HT1080 (cell line): ENCODE measurements around the gene SMARCE1. TPM values are rescaled to one million over a fixed set of nuclear protein-coding genes. Genes with fewer than 3 reads are reported as not detected.

Experiments
- DNase-seq: peaks from one replicate; pipeline ENCODE4 v3.0.0-alpha.2; 2015; ENCODE audit warnings: low read depth
- total RNA-seq: library from RNA; depleted of rRNA; stranded (reverse); fragments of >200 nt; shearing (Covaris generic); gene quantifications from 2 replicates; pipeline ENCODE4 v1.2.3, GENCODE V29; 2014

Gene SMARCE1
- total RNA-seq, 1 experiment from 2014 or later = 83.4 TPM

DNA sequence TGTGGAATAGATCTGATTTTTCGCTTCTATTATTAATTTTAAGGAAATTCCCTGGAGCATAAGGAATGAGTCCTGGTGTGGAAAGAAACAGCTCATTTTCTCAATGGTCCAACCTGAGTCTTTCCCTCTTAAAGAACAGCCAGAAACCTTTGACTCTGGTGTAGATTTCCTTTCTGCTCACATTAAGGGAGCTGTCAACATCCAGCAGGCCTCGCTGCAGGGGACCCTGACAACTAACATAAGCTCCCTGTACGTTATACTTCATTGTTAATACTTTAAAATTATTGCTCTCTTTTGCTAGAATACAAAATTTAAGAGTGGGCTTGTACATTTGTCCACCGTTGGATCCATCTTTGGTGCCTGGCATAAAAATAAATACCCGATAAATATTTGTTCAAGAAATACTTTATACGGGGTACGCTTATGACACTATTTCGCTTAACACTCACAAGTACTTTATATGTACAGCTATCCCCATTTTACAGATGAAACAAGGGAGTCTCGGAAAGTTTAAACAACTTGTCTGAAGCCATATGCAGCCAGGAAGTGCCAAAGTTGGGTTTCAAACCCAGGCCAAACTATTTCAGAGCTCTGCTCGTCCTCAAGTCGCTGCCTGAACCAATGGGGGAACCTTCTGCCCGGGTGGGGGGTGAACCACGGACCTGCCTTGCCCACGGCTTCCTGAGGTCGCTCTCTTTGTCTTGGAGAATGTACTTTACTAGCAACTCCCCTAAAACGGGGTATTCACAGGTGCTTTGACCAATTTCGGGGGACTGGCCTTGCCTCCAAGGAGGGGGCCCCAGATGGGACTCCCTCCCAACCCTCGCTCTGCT lies 611 bp downstream of the SMARCE1 start:
- peak; percentile 54 for DNase-seq

DNA sequence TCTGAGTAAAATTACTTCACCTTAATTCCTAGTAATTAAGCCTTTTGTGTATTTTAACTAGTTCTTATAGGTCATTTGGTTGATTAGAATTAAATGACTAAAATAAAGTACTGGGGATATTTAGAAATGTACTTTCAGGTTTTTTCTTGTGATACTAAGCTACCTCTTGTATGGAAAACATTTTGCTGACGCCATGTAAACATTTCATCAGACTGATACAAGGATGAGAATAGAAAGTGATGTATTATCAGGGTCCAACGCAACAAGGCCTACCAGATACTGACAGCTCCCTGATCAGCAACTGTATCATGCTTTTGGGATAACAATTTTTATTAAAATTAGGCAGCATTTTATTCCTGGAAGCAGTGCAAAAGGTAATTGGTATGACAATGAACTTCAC lies 1.7 kb downstream of the SMARCE1 start:
- DNase-seq = no peak

DNA sequence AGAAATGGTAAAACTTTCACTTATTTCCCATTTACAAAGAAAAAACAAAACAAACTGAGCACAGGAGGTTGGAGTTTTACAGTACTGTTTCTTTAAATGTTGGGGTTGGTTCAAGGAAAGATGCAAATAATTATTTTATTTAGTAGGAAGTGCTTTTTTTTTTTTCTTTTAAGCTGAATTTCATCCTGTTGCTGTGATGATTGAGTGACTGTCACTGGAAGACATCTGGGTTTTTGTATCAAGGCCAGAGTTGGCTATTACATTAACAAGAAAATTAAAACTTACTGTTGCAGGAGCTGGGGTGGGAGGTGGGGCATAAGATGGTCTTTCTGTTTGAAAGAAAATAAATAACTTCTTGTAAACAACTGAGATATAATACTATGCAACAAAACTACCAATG lies 2.3 kb downstream of the SMARCE1 start:
- no peak for DNase-seq

DNA sequence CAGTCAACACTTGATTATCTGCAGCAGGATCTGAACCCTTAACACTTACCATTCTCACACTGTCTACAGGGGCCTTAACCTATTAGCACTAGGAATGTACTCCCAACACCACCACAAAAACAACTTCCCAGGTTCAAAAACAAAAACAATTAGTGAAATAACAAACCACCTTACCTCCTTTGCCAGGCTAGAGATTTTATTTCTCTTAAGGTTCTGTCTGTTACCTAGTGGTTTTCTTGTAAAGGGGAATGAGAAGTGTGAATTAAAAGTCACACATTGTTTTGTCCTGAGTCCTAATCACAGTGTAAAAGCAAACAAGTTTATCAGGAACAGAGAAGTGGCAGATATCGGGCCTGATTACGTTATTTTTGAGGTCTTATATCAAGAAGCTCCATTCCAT lies 9.7 kb downstream of the SMARCE1 start:
- no peak for DNase-seq

DNA sequence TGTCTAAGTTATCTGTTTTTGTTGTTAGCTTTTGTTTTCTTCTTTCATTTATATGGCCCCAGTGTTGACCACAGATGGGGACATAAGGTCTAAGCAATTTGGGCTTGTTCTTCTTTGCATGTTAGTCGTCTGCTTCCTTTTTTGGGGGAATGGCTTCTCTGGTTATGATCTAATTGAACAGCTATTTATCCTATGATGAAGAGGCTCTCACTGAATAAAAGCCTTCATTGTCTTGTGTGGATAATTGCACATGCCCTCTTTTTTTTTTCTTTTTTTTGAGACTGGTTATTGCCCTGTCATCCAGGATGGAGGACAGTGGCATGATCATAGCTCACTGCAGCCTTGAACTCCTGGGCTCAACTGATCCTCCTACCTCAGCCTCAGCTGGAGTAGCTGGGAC lies 13.7 kb downstream of the SMARCE1 start:
- peak; percentile 74 for DNase-seq

DNA sequence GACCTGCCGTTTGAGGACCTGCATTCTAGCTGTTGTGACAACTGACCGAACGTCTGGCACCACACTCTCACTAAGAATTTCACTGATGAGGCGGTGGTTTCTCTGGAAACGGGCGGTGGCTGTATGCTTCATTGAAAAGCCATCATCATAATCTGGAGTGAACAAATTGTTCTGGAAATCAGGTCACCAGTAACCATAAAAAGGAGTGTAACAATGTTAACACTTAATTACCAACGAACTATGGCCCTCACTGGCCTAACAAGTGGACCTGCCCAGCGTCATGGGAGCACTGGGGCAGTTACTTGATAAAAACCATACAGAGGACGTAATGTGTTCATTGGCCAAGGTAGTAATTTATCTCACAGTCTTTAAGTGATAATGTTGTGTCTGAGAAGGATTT lies 15.4 kb downstream of the SMARCE1 start:
- DNase-seq = no peak

DNA sequence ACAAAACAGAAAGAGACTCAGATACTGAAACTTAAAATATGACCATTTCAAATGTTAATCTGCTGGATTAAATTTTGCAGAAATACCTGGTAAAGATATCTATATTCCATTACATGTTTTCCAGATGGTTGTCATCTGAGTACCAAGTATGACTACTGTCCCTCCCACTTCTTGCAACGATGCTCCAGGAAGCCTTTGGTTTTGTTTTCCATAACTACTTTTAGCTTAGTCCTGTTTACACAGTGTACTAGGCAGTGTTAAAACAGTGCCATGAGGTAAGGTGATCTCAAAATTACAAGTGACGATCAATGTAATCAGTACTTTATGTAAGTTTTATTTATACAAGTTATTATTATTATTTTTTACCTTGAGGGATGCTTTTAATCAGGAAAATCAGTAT lies 17.8 kb downstream of the SMARCE1 start:
- DNase-seq = no peak

DNA sequence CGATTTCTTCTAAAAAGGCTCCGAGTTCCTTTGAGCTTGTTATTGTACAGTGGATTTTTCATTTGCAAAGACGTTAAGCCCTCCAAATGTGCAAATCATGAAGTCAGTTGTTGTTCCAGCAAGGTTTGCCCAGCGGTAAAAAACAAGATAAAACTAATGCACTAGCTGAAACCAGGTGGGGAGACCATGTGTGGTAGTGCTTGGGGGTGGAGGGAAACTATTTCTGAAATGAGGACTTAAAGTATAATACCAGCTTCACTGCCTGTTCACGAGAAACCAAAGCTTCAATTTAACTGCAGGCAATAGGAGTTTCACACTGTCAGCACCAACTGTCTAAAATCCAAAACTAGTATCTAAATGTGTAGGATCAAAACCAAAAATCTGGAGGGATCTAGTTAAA lies 22.3 kb downstream of the SMARCE1 start:
- no peak for DNase-seq

DNA sequence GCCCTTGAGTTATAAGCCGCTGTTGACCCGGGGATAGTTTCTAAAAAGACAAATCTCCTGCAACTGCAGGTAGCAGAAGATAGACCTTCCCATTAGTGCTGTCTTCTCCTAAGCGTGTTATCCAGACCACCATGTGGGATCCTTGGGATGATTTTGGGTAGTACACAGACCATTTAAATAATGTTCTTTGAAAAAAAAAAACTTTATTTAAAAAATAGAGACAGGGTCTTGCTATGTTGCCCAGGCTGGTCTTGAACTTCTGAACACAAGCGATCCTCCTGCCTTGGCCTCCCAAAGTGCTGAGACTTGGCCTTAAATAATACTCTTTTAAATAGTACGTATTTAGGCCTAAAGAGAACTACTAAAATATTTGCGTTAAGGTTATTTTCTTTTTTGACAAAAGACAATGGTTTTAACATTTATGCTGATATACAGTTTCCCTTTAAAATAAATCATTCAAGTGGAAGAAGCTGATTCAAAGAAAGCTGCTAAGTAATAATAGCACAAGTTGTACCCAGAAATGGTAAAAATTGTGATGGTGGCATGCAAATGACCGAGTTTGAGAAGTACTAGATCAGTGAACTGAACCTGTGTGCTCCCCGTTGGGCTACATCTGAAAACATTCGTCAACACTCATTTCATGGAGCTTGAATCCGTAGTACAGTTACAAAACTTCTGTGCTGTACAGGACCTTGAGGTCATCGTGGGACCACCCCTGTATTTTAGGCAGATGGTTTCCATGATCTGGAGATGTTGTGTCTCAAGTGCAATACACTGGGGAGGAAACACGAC lies 24.0 kb downstream of the SMARCE1 start:
- DNase-seq = no peak

DNA sequence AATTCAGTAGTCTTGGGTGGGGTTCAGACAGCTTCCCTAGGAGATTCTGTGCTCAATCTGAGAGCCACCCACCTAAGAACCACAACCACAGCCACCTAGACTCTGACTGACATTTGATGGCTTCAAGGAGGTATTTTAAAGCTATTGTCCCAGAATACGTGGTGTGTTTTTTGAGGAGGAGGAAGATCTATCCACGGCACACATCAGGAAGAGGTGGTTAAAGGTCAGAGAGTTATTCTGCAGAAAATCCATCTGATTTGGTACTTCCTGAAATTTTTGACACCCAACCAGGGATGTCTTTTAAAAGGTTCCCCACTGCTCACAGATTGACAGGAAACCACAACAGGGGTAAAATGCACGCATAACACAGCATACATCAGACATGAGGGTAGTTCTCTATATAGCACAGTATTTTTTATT lies 25.1 kb downstream of the SMARCE1 start:
- no peak for DNase-seq

DNA sequence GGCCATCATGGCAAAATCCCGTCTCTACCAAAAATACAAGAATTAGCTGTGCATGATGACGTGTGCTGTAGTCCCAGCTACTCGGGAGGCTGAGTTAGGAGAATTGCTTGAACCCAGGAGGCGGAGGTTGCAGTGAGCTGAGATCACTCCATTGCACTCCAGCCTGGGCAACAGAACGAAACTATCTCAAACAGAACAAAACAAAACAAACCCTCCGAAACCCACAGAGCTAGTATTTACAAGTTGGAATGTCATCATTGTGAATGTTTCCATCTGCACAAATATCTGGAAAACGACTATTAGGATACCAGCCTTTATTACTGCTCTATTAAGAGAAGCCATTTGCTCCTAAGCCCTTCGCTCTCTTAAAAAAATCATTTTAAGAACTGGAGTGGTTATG lies 26.0 kb downstream of the SMARCE1 start:
- no peak for DNase-seq

DNA sequence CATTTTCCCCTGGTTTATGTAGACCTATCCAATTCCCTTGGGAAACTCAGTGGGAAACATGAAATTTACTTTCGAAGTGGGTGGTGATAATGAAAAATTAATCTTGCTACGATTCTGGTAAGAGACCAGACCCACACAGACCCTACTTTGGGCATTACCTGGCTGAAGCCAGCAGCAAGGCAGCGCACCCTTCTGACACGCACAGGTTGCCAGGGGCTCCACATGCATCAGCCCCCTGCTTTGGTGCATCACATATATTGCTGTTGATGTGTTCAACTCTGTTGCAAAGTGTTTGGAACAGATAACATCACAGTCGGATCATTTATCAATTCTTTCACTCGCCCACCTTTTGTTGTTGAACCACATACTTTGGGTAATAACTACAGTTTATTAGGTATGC lies 26.6 kb downstream of the SMARCE1 start:
- DNase-seq = no peak

DNA sequence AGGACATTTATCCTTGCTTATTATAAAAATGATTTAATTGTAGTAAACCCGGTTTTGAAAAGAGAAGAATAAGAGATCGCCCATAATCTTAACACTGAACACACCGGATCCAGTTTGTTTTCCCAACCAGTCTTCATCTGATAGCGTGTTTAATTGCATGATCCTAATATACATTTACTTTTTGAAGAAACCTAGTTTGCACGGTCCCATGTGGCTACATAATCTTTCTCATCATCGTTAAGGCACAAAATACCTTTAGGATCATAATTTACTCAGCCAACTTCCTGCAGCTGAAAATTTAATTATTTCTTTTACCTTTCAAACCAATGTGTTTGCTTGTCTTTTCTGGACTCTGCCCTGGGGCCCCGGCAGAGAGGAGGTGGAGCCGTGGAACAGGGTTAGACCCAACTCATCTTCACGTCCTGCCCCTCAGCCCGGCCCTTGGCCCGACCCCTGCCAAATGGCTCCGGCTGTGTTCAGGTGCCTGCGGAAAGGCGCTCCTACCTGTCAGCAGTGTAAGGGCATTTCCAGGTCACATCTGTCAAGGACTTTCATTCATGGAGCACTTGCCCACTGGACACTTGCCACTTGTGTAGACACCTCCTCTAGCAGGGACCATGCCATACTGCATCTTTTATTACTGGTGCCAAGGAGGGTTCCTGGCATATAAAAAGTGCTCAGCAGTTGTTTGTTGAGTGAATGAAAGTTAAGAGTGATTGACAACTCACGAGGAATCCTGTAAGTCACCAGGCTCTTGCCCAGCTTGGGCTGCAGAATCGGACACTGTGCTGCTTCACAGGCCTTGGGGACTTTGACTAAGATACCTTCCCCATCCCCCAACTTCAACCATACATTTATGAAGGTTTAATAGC lies 28.6 kb downstream of the SMARCE1 start:
- DNase-seq = no peak

DNA sequence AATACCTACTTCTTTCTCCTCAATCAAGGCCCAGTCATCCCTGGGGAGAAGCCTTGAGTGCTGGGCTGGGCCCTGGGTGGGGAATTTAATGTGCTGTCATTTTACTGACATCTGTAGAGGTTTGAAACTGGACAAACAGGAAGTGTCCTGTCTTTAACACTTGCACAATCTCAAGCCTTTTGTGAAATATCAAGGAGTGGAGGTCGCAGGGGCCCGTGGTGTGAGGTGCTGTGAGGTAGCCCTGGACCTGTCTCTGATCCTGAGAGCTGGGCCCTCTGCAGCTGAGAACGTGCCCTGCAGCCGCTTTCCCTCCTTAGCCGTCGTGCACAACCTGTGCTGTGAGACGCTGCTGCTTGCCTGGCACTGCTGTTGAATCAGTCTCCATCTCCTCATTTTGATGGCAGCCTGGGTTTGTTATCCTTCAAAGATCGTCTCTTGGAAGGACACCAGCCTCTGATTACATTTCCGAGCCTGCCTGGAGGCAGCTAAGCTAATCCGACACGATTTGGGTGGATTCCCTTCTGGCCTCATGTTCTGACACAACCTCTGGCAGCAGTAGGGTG lies 29.9 kb downstream of the SMARCE1 start:
- DNase-seq = no peak

DNA sequence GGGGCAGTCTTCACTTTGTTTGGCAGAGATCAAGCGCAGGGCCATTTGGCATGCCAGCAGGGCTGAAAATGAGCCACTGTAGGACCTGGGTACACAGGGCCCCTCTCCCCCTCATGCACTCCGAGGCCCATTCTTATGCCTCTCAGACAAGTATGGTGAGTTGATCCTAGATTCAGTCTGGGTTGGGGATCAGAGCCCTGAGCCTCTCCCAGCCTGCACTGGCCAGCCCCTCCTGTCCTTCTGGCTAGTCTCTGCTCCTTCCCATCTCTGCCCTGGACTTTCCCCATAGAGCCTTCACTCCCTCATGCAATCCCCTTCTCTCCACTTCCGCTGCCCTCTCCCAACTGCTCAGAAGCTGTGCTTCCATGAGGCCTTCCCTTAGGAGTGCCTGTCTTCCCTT lies 31.0 kb downstream of the SMARCE1 start:
- DNase-seq = no peak

DNA sequence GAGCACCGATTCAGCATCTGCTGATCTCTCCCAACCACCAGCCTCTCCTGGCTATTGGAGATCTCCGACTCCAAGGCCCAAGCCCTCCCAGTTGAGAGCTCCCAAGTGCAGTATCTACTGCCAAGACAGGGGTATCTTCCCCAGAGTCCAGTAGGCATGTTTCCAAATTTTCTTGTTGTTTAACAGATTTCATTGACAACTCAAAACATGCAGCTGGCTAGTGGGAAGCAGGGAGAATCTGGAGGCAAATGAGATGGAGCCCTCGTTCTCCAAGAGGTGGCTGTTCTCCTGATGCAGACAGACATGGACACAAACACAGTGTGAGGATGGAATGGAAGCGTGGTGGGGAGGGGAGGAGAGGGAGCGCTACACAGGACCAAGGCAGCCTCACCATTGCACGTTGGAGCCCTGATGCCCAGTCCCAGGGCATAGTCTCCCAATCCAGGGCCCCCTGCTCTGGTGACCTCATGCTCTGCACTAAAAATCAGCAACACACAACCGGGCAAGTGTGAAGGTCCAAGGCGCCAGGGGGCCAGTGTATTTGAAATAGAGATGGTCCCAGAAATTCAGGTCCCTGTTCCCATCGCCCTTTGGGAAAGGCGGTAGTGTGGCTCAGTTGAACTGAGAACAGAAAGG lies 31.7 kb downstream of the SMARCE1 start:
- no peak for DNase-seq

DNA sequence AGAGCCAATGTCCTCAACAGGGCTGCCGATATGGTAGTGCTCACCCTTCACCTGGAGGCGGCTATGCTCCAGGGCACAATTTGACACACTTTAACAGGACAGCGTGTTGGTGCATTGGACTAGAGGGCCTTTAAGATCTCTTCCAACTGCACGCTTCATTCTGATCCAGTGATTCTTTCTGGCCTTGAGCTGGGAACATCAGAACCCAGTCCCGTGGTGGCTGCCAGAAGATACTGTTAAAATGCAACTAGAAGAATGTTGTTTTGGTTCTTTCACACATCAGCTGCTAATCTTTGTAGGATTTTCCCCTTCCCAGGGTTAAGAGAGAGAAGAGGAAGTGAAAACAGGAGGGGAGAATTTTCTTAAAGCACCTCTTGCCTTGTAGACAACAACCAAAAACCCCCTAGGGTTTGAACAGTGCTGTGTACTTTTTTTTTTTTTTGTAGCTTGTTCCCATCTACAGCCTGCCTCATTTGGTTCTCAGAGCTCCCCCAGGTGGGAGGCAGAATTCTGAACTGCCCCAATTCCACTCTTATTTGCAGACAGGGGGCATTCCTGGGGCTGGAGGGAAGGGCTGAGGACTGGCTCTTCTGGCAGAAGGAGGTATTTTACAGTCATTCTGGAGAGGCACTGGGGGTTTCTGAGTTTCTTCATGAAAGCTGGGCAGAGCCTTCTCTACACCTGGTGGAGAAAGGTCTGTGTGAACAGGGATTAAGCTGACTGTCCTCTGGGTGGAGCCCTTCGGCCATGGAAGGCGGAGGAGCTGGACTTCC lies 32.4 kb downstream of the SMARCE1 start:
- peak; percentile 56 for DNase-seq

DNA sequence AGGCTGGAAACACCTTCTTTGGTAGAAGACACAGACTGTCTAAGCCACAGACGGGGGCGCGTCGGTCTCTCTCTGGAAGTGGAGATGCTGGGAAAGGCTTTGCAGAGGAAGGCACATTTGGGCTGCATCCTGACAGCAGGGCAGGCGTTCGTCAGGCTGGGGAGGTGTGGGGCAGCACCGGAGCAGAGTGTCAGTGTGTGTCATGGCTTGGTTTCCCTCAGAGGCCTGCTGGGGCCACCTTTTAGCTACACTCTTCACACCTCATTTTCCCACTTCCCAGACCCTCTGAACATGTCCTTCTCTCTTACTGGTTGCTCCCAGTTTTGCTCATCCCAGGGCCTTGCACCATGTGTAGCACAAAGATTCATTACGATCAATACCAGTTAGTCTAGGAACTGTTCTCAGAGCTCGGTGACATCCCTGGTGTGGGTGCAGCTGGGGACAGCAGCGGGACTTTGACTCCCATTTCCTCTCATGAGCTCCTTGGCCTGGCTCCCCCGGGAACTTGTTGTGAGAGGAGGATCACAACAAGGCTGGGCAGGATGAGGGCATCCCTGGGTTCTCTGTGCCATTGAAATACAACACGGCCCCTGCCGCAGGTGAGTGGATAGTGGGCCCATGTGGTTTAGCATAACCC lies 33.1 kb downstream of the SMARCE1 start:
- no peak for DNase-seq

DNA sequence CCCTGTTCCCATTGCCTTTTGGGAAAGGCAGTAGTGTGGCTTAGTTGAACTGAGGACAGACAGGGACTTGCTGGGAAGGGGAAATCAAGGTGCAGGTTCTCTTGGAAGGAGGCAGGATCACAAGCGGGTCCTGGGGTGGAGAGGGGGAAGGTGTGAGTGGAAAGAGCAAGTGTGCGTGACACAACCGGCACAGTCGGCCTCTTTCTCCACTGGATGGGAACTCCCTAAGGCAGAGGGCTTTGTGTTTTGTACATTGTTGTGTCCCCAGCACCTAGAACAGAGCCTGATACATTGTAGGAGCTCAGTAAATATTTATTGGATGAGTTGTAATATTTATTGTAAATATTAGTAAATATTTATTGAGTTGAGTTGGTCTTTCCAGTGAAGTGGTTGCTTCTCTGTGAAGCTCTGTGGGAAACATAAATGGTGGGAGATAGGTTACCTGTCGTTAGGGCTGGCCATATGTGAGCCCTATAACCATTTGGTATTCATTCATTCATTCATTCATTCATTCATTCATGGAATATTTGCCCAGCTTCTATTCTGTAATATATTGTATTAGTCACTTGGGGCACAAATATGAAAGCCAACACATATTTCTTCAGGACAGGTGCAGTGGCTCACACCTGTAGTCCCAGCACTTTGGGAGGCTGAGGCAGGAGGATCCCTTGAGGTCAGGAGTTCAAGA lies 34.0 kb downstream of the SMARCE1 start:
- no peak for DNase-seq
